HCT116 (cell line): ENCODE measurements around the gene CDK10.
"Not testable (repeated sequence)": the region's sequence is repeated elsewhere in the genome, so short reads cannot be mapped to it uniquely, and the experiment has no call there.

Experiments
- ATF3 ChIP-seq: IDR thresholded peaks from 2 replicates; pipeline ENCODE4 v1.6.1; 2012
- CEBPB ChIP-seq: IDR thresholded peaks from 2 replicates; pipeline ENCODE4 v1.6.1; 2012; ENCODE audit warnings: low read depth
- CTCF ChIP-seq, 3 experiments: fragments of 200-600 bp in 1 of 3; sonication (generic) in 1 of 3; IDR thresholded peaks in 2 of 3; conservative IDR thresholded peaks in 1 of 3; 2 replicates each; pipeline ENCODE4 v1.5.1; 2012 to 2017; ENCODE audit warnings: low read depth in 2 of 3, low read length in 2 of 3, antibody characterized with exemption in 1 of 3, borderline replicate concordance in 1 of 3, control low read depth in 1 of 3, mild to moderate bottlenecking in 1 of 3, mixed read lengths in 1 of 3, mixed run types in 1 of 3, moderate library complexity in 1 of 3; ENCODE audit not compliant: insufficient read depth in 1 of 3
- EGR1 ChIP-seq: IDR thresholded peaks from 2 replicates; pipeline ENCODE4 v1.6.1; 2012; ENCODE audit warnings: low read depth
- EZH2 ChIP-seq: fragments of 200-600 bp; sonication (generic); IDR thresholded peaks from 2 replicates; pipeline ENCODE4 v1.6.1; 2017; ENCODE audit warnings: antibody characterized with exemption, mixed run types
- EZH2phosphoT487 ChIP-seq: fragments of 200-600 bp; IDR thresholded peaks from 2 replicates; pipeline ENCODE4 v1.6.1; 2018; ENCODE audit warnings: antibody characterized with exemption, borderline replicate concordance
- MAX ChIP-seq: IDR thresholded peaks from 2 replicates; pipeline ENCODE4 v1.6.1; 2012
- POLR2A ChIP-seq: IDR thresholded peaks from 2 replicates; pipeline ENCODE4 v1.7.0; 2011; ENCODE audit warnings: borderline replicate concordance; ENCODE audit not compliant: insufficient read depth, insufficient read length; ENCODE audit errors: extremely low read depth
- RAD21 ChIP-seq: IDR thresholded peaks from 2 replicates; pipeline ENCODE4 v1.6.1; 2012; ENCODE audit warnings: low read depth, mild to moderate bottlenecking
- SIN3A ChIP-seq: IDR thresholded peaks from 2 replicates; pipeline ENCODE4 v1.6.1; 2012; ENCODE audit warnings: low read depth
- SP1 ChIP-seq: IDR thresholded peaks from 2 replicates; pipeline ENCODE4 v1.6.1; 2012; ENCODE audit warnings: low read depth
- ZFX ChIP-seq: fragments of 450-650 bp; IDR thresholded peaks from 2 replicates; pipeline ENCODE4 v1.6.1; 2017
- ZNF274 ChIP-seq: fragments of 200-500 bp; sonication (Bioruptor generic); IDR thresholded peaks from 2 replicates; pipeline ENCODE4 v1.6.1; 2014; ENCODE audit warnings: mild to moderate bottlenecking, low read depth, low read length, inconsistent platforms
- TF ChIP-seq, protein P1 (sequence below): IDR thresholded peaks from 2 replicates; pipeline ENCODE4 v1.6.1; 2012; ENCODE audit warnings: low read depth

DNA sequence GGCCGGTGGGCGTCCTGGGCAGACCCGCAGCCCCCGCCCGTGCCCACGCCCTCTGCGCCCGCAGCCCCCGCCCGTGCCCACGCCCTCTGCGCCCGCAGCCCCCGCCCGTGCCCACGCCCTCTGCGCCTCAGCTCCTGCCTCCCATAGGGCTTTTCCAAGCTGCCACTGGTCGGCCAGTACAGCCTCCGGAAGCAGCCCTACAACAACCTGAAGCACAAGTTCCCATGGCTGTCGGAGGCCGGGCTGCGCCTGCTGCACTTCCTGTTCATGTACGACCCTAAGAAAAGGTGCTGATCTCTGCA lies 8.2 kb downstream of the CDK10 start:
- not testable (repeated sequence) for TF ChIP-seq SIN3A; CTCF (IDR thresholded peaks at IDR 0.05 in 2 of 3, conservative IDR thresholded peaks at IDR 0.05 in 1 of 3; ENCODE audit: borderline replicate concordance in 1 of 3, insufficient read depth in 1 of 3, low read depth in 2 of 3, low read length in 2 of 3); POLR2A; EZH2; ZNF274; ATF3; RAD21; EGR1; MAX; SP1; CEBPB; EZH2phosphoT487; ZFX
- TF ChIP-seq, protein P1, sequence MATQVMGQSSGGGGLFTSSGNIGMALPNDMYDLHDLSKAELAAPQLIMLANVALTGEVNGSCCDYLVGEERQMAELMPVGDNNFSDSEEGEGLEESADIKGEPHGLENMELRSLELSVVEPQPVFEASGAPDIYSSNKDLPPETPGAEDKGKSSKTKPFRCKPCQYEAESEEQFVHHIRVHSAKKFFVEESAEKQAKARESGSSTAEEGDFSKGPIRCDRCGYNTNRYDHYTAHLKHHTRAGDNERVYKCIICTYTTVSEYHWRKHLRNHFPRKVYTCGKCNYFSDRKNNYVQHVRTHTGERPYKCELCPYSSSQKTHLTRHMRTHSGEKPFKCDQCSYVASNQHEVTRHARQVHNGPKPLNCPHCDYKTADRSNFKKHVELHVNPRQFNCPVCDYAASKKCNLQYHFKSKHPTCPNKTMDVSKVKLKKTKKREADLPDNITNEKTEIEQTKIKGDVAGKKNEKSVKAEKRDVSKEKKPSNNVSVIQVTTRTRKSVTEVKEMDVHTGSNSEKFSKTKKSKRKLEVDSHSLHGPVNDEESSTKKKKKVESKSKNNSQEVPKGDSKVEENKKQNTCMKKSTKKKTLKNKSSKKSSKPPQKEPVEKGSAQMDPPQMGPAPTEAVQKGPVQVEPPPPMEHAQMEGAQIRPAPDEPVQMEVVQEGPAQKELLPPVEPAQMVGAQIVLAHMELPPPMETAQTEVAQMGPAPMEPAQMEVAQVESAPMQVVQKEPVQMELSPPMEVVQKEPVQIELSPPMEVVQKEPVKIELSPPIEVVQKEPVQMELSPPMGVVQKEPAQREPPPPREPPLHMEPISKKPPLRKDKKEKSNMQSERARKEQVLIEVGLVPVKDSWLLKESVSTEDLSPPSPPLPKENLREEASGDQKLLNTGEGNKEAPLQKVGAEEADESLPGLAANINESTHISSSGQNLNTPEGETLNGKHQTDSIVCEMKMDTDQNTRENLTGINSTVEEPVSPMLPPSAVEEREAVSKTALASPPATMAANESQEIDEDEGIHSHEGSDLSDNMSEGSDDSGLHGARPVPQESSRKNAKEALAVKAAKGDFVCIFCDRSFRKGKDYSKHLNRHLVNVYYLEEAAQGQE, result not testable (repeated sequence)
